GM12873 (cell line): ENCODE data around the gene ADPRHL1.

ENCODE experiments used
- TF ChIP-seq, protein P1 (sequence below): IDR thresholded peaks from 2 replicates; pipeline ENCODE4 v1.5.1; 2012; ENCODE audit warnings: low read depth, mild to moderate bottlenecking, moderate library complexity, low read length, control low read depth; ENCODE audit not compliant: insufficient read depth; ENCODE audit errors: missing control alignments

The ADPRHL1 gene

DNA sequence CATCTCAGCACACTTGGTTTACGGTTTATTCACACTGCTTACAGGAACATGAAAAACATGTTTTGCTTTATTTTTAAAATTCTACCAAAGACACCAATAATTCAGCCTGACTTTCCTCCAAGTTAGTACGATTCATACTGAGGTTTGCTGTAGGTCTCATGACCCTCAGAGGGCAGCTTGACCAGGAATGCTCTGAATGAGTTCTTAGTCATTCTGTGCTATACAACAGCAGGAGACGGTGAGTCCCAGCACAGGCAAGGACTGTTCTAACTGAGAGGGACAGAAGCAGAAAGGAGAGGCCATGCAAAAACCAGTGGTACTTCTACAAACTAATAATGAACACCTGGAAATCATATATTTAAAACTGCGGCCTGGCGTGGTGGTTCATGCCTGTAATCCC lies 95.8 kb downstream of the ADPRHL1 start:
- TF ChIP-seq, protein P1, sequence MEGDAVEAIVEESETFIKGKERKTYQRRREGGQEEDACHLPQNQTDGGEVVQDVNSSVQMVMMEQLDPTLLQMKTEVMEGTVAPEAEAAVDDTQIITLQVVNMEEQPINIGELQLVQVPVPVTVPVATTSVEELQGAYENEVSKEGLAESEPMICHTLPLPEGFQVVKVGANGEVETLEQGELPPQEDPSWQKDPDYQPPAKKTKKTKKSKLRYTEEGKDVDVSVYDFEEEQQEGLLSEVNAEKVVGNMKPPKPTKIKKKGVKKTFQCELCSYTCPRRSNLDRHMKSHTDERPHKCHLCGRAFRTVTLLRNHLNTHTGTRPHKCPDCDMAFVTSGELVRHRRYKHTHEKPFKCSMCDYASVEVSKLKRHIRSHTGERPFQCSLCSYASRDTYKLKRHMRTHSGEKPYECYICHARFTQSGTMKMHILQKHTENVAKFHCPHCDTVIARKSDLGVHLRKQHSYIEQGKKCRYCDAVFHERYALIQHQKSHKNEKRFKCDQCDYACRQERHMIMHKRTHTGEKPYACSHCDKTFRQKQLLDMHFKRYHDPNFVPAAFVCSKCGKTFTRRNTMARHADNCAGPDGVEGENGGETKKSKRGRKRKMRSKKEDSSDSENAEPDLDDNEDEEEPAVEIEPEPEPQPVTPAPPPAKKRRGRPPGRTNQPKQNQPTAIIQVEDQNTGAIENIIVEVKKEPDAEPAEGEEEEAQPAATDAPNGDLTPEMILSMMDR: no peak

DNA sequence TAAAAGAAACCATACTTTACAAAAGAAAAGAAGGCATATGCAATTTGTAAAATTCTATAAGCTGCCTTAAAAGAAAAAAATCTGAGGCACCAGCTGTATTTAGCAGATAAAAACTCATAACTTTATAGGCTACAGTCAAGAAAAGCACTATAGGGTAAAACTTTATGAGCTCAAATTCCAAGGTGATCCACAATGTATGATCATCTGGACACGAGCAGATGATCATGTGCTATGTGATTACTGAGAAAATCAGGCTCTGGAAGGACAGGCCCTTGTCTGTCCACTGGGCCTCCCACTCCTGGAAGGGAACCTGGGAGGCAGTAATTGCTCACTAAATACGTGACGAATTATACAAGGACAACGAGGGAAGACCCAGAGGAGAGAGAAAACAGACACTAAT lies 96.7 kb downstream of the ADPRHL1 start:
- TF ChIP-seq, protein P1: no peak

- TF ChIP-seq, protein P1: no peak
Observed at GRCh38 chr13:113355621-113356020, 97.7 kb downstream of the ADPRHL1 start.

- TF ChIP-seq, protein P1: no peak
Observed at GRCh38 chr13:113354831-113355610, 98.3 kb downstream of the ADPRHL1 start.

DNA sequence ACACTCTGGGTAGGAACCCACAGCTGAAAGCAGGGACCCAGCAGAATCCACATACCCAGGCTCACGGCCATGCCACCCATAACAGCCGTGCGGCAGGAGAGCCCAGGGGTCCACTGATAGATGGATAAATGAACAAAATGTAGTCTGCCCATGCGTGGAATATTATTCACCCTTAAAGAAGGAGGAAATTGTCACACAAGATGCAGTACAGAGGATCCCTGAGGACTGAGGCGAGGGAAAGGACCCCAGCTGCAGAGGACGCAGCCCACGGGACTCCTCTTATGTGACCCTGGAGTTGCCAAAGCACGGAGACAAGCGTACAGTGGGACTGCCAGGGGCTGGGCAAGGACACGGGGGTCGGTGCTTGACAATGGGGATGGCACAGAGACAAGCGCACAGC lies 100.0 kb downstream of the ADPRHL1 start:
- TF ChIP-seq, protein P1: no peak

DNA sequence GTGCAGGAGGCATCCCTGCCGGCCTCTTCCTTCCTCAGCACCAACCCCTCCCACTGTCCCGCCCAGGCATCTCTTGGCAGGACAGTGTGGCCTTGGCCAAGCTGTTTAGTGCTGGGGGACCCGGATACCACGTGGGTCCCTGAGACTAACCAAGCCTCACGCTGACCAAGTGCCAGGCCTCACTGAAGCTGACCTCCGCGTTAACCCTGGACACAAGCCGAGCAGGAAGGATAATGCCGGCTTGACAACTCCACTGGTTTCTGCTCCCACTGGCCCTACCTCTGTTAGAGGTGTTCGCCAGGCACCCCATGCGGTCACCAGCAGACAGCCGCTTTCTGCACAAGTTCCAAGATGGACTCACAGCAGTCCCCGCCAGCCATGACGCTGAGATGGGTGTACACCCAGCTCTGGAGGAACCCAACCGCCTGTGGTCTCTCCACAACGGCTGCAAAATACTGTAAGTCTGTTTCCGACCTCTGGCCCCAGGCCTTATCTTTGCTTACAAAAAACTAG lies 101.7 kb downstream of the ADPRHL1 start:
- TF ChIP-seq, protein P1: no peak

DNA sequence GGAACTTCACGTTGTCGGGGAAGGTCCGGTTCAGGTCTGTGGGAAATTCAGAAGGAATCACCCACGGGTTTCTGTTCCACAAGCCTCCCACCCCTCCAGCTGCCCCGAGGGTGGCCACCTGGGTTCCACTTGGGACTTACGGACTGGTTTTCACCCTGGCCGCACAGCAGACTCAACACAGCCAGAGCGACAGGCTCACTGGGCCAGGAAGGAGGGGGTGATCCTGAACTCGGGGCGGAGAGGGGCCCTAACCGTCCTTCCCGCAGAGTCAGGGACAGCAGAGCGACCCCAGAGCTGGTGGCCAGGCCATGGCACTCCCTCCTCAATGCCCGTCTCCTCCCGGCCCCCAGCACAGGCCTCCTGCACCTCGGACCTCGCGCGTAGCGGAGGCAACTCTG lies 102.4 kb downstream of the ADPRHL1 start:
- TF ChIP-seq, protein P1: no peak
